GM12878 (cell line): ENCODE measurements around the gene ELOF1.

ENCODE experiments used
- CHD2 ChIP-seq: IDR thresholded peaks from 2 replicates; pipeline ENCODE4 v1.6.1; 2011; ENCODE audit warnings: low read depth, low read length, improper control_type of control experiment, borderline replicate concordance
- POLR2A ChIP-seq: IDR thresholded peaks from 2 replicates; pipeline ENCODE4 v1.6.1; 2011; ENCODE audit warnings: low read depth, mild to moderate bottlenecking, low read length
- RAD21 ChIP-seq: IDR thresholded peaks from 2 replicates; pipeline ENCODE4 v1.6.1; 2011; ENCODE audit warnings: mild to moderate bottlenecking, low read depth, low read length, moderate library complexity; ENCODE audit not compliant: insufficient read depth
- RAD51 ChIP-seq: fragments of 450-650 bp; IDR thresholded peaks from 2 replicates; pipeline ENCODE4 v1.6.1; 2016; ENCODE audit warnings: moderate library complexity, mild to moderate bottlenecking, inconsistent platforms
- SRF ChIP-seq, 2 experiments: IDR thresholded peaks; 2 replicates each; pipeline ENCODE4 v1.6.1; 2011; ENCODE audit warnings: low read depth in 2 of 2, low read length in 2 of 2, mild to moderate bottlenecking in 1 of 2, moderate library complexity in 1 of 2
- SUZ12 ChIP-seq: fragments of 200-600 bp; sonication (generic); IDR thresholded peaks from one replicate; pipeline ENCODE4 v1.6.1; 2018; ENCODE audit warnings: antibody characterized with exemption, mild to moderate bottlenecking; ENCODE audit not compliant: unreplicated experiment
- TAF1 ChIP-seq: IDR thresholded peaks from 2 replicates; pipeline ENCODE4 v1.6.1; 2011; ENCODE audit warnings: mild to moderate bottlenecking, low read depth, low read length, borderline replicate concordance
- YBX1 ChIP-seq: fragments of 450-650 bp; IDR thresholded peaks from 2 replicates; pipeline ENCODE4 v1.6.1; 2016; ENCODE audit warnings: antibody characterized with exemption
- TF ChIP-seq, protein P1 (sequence below): IDR thresholded peaks from 2 replicates; pipeline ENCODE4 v1.6.1; 2012; ENCODE audit warnings: mild to moderate bottlenecking, low read depth, low read length
- TF ChIP-seq, protein P2 (sequence below): IDR thresholded peaks from 2 replicates; pipeline ENCODE4 v1.6.1; 2011; ENCODE audit warnings: low read depth, mild to moderate bottlenecking, low read length, moderate library complexity, borderline replicate concordance; ENCODE audit errors: extremely low read depth
- TF ChIP-seq, protein P3 (sequence below), 3 experiments: IDR thresholded peaks in 2 of 3; conservative IDR thresholded peaks in 1 of 3; 2 replicates each; pipeline ENCODE4 v1.5.1; 2011; ENCODE audit warnings: low read depth in 3 of 3, low read length in 3 of 3, mild to moderate bottlenecking in 3 of 3, control low read depth in 2 of 3, moderate library complexity in 2 of 3, inconsistent platforms in 1 of 3, mixed read lengths in 1 of 3; ENCODE audit not compliant: control insufficient read depth in 2 of 3, insufficient read depth in 1 of 3; ENCODE audit errors: extremely low read depth in 1 of 3

DNA sequence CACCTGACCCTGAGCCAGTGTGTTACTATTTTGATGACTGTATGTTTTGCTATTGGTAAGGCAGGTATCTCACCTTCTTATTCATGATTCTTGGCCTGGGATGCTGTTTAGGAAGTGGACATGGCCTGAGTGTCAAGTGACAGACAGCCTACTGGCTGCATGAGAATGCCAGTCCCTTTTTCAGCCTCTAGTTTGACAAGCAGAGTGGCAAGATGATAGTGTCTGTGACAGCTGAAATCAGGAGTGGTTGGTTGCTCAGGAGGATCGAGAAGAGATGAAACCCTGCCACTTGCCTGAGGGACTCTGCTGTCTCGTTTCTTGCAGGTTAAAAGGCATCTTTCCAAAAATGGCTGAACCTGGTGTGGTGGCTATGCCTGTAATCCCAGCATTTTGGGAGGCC, 7.1 kb upstream of the ELOF1 start:
- TF ChIP-seq, protein P1, sequence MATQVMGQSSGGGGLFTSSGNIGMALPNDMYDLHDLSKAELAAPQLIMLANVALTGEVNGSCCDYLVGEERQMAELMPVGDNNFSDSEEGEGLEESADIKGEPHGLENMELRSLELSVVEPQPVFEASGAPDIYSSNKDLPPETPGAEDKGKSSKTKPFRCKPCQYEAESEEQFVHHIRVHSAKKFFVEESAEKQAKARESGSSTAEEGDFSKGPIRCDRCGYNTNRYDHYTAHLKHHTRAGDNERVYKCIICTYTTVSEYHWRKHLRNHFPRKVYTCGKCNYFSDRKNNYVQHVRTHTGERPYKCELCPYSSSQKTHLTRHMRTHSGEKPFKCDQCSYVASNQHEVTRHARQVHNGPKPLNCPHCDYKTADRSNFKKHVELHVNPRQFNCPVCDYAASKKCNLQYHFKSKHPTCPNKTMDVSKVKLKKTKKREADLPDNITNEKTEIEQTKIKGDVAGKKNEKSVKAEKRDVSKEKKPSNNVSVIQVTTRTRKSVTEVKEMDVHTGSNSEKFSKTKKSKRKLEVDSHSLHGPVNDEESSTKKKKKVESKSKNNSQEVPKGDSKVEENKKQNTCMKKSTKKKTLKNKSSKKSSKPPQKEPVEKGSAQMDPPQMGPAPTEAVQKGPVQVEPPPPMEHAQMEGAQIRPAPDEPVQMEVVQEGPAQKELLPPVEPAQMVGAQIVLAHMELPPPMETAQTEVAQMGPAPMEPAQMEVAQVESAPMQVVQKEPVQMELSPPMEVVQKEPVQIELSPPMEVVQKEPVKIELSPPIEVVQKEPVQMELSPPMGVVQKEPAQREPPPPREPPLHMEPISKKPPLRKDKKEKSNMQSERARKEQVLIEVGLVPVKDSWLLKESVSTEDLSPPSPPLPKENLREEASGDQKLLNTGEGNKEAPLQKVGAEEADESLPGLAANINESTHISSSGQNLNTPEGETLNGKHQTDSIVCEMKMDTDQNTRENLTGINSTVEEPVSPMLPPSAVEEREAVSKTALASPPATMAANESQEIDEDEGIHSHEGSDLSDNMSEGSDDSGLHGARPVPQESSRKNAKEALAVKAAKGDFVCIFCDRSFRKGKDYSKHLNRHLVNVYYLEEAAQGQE, result no peak
- TF ChIP-seq, protein P2, sequence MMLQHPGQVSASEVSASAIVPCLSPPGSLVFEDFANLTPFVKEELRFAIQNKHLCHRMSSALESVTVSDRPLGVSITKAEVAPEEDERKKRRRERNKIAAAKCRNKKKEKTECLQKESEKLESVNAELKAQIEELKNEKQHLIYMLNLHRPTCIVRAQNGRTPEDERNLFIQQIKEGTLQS, result no peak
- no peak for TF ChIP-seq SUZ12
- TF ChIP-seq RAD21, result no peak
- TF ChIP-seq, protein P3, sequence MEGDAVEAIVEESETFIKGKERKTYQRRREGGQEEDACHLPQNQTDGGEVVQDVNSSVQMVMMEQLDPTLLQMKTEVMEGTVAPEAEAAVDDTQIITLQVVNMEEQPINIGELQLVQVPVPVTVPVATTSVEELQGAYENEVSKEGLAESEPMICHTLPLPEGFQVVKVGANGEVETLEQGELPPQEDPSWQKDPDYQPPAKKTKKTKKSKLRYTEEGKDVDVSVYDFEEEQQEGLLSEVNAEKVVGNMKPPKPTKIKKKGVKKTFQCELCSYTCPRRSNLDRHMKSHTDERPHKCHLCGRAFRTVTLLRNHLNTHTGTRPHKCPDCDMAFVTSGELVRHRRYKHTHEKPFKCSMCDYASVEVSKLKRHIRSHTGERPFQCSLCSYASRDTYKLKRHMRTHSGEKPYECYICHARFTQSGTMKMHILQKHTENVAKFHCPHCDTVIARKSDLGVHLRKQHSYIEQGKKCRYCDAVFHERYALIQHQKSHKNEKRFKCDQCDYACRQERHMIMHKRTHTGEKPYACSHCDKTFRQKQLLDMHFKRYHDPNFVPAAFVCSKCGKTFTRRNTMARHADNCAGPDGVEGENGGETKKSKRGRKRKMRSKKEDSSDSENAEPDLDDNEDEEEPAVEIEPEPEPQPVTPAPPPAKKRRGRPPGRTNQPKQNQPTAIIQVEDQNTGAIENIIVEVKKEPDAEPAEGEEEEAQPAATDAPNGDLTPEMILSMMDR (IDR thresholded peaks at IDR 0.05 in 2 of 3, conservative IDR thresholded peaks at IDR 0.05 in 1 of 3; ENCODE audit: control insufficient read depth in 2 of 3, extremely low read depth in 1 of 3, insufficient read depth in 1 of 3, low read depth in 3 of 3, low read length in 3 of 3), result no peak
- TF ChIP-seq POLR2A, result no peak
- no peak for TF ChIP-seq TAF1
- TF ChIP-seq YBX1, result no peak
- no peak for TF ChIP-seq CHD2
- no peak for TF ChIP-seq SRF (IDR thresholded peaks at IDR 0.05; ENCODE audit: low read depth in 2 of 2, low read length in 2 of 2)
- TF ChIP-seq RAD51, result no peak
